K562 (cell line): ENCODE data around the gene TRABD2B. TPM values are rescaled to one million over a fixed set of nuclear protein-coding genes. Genes with fewer than 3 reads are reported as not detected.

Experiments used
- ARID3A ChIP-seq: IDR thresholded peaks from 2 replicates; pipeline ENCODE4 v1.6.1; 2012; ENCODE audit warnings: low read depth, low read length, improper control_type of control experiment, borderline replicate concordance
- BRCA1 ChIP-seq, 2 experiments: fragments of 450-650 bp in 1 of 2; sonication (generic) in 1 of 2; formaldehyde crosslinking in 1 of 2; IDR thresholded peaks; 2 replicates each; pipeline versions ENCODE4 v1.5.0 to v1.6.1; 2017 to 2020; ENCODE audit warnings: mild to moderate bottlenecking in 1 of 2, missing genetic modification reagents in 1 of 2
- DLX4 ChIP-seq: fragments of 250-450 bp; sonication (Bioruptor Pico); IDR thresholded peaks from 2 replicates; pipeline ENCODE4 v1.6.1; 2021; ENCODE audit warnings: mild to moderate bottlenecking
- ILF3 ChIP-seq: fragments of 450-650 bp; IDR thresholded peaks from 2 replicates; pipeline ENCODE4 v1.6.1; 2018; ENCODE audit warnings: antibody characterized with exemption, mild to moderate bottlenecking, moderate library complexity, borderline replicate concordance
- KHSRP ChIP-seq: fragments of 450-650 bp; IDR thresholded peaks from 2 replicates; pipeline ENCODE4 v1.6.1; 2017
- MXI1 ChIP-seq: IDR thresholded peaks from 2 replicates; pipeline ENCODE4 v1.6.1; 2011; ENCODE audit warnings: low read depth, mild to moderate bottlenecking, improper control_type of control experiment, low read length
- PHTF2 ChIP-seq: fragments of 250-450 bp; sonication (Bioruptor Pico); IDR thresholded peaks from 2 replicates; pipeline ENCODE4 v1.5.0; 2021; ENCODE audit warnings: mild to moderate bottlenecking
- POU5F1 ChIP-seq: fragments of 150-350 bp; IDR thresholded peaks from 2 replicates; pipeline ENCODE4 v1.6.1; 2014; ENCODE audit warnings: borderline replicate concordance, low read length, low read depth, mild to moderate bottlenecking; ENCODE audit not compliant: partially characterized antibody
- RNF2 ChIP-seq: sonication (generic); IDR thresholded peaks from 2 replicates; pipeline ENCODE4 v1.6.1; 2016
- SIRT6 ChIP-seq: IDR thresholded peaks from one replicate; pipeline ENCODE4 v1.6.1; 2012; ENCODE audit warnings: low read depth, mild to moderate bottlenecking, control low read depth, inconsistent platforms, low read length, moderate library complexity
- SIX5 ChIP-seq, 2 experiments: IDR thresholded peaks; 2 replicates each; pipeline ENCODE4 v1.6.1; 2011; ENCODE audit warnings: low read length in 2 of 2, borderline replicate concordance in 1 of 2, low read depth in 1 of 2, mild to moderate bottlenecking in 1 of 2, moderate library complexity in 1 of 2; ENCODE audit not compliant: insufficient read depth in 1 of 2
- SP1 ChIP-seq: sonication (generic); formaldehyde crosslinking; IDR thresholded peaks from 2 replicates; pipeline ENCODE4 v1.8.1; 2022; ENCODE audit warnings: mild to moderate bottlenecking, missing genetic modification reagents
- TCF3 ChIP-seq: sonication (generic); formaldehyde crosslinking; IDR thresholded peaks from 2 replicates; pipeline ENCODE4 v1.4.0; 2020; ENCODE audit warnings: mild to moderate bottlenecking, missing genetic modification reagents
- ZBED1 ChIP-seq: IDR thresholded peaks from 2 replicates; pipeline ENCODE4 v1.6.1; 2014
- ZFX ChIP-seq: sonication (generic); formaldehyde crosslinking; IDR thresholded peaks from 2 replicates; pipeline ENCODE4 v1.8.0; 2022; ENCODE audit warnings: mild to moderate bottlenecking, missing genetic modification reagents, moderate library complexity
- ZNF133 ChIP-seq: fragments of 250-450 bp; sonication (Bioruptor Pico); IDR thresholded peaks from 2 replicates; pipeline ENCODE4 v1.4.0; 2020; ENCODE audit warnings: mild to moderate bottlenecking
- ZNF644 ChIP-seq: fragments of 200-800 bp; sonication (Bioruptor generic); IDR thresholded peaks from 2 replicates; pipeline ENCODE4 v1.6.1; 2016; ENCODE audit warnings: low read depth, missing genetic modification characterization, missing compliant biosample characterization
- polyA plus RNA-seq, 8 experiments: library from polyadenylated mRNA; depleted of rRNA in 4 of 8; stranded (reverse) in 5 of 8; unstranded in 3 of 8; fragments of >200 nt; fragmentation: Nextera tagmentation in 2 of 8; fragmentation: Illumina TruSeq in 1 of 8; extraction: Ambion mirVana in 2 of 8; extraction: Trizol in 1 of 8; gene quantifications; 2 replicates each; pipeline versions ENCODE4 v1.2.1 to v1.2.3, GENCODE V29; 2011 to 2014; ENCODE audit warnings: inconsistent platforms in 1 of 8, missing spikeins in 1 of 8
- total RNA-seq, 7 experiments: library from RNA; depleted of rRNA in 6 of 7; stranded (reverse); fragments of >200 nt in 6 of 7; fragmentation: Illumina TruSeq in 2 of 7; extraction: Trizol in 2 of 7; gene quantifications; 2 replicates each; pipeline versions ENCODE4 v1.2.1 to v1.2.3, GENCODE V29; 2011 to 2021; ENCODE audit warnings: low replicate concordance in 1 of 7
- TF ChIP-seq, protein P1 (sequence below): fragments of 250-450 bp; sonication (Bioruptor Pico); IDR thresholded peaks from 2 replicates; pipeline ENCODE4 v1.5.0; 2021
- TF ChIP-seq, protein P2 (sequence below): fragments of 250-450 bp; sonication (Bioruptor Pico); IDR thresholded peaks from 2 replicates; pipeline ENCODE4 v1.8.0; 2021; ENCODE audit warnings: moderate library complexity, mild to moderate bottlenecking, inconsistent platforms
- TF ChIP-seq, protein P3 (sequence below): fragments of 250-450 bp; sonication (Bioruptor Pico); IDR thresholded peaks from 2 replicates; pipeline ENCODE4 v1.5.0; 2020; ENCODE audit warnings: mild to moderate bottlenecking, borderline replicate concordance

Gene TRABD2B
- total and polyA plus RNA-seq, 9 of the 15 experiments (the other 6 are each of a cell fraction or from before 2014, with no cell fraction given): not detected

- TF ChIP-seq ARID3A (no peak), ZFX (CRISPR knock-in tag) (no peak), RNF2 (no peak), PHTF2 (no peak), POU5F1 (no peak), ZBED1 (no peak), ILF3 (no peak), ZNF133 (no peak), BRCA1 (IDR thresholded peaks at IDR 0.05) (no peak), BRCA1 (CRISPR knock-in tag; IDR thresholded peaks at IDR 0.05) (no peak), ZNF644 (tag) (peak; percentile 81), SP1 (CRISPR knock-in tag) (no peak), DLX4 (CRISPR knock-in tag) (no peak), SIX5 (IDR thresholded peaks at IDR 0.05; ENCODE audit: borderline replicate concordance in 1 of 2, insufficient read depth in 1 of 2, low read depth in 1 of 2, low read length in 2 of 2) (no peak), TCF3 (CRISPR knock-in tag) (peak; percentile 64), KHSRP (no peak), MXI1 (no peak), SIRT6 (no peak)
- TF ChIP-seq, protein P1, sequence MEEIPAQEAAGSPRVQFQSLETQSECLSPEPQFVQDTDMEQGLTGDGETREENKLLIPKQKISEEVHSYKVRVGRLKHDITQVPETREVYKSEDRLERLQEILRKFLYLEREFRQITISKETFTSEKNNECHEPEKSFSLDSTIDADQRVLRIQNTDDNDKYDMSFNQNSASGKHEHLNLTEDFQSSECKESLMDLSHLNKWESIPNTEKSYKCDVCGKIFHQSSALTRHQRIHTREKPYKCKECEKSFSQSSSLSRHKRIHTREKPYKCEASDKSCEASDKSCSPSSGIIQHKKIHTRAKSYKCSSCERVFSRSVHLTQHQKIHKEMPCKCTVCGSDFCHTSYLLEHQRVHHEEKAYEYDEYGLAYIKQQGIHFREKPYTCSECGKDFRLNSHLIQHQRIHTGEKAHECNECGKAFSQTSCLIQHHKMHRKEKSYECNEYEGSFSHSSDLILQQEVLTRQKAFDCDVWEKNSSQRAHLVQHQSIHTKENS (CRISPR knock-in tag): no peak
- TF ChIP-seq, protein P2, sequence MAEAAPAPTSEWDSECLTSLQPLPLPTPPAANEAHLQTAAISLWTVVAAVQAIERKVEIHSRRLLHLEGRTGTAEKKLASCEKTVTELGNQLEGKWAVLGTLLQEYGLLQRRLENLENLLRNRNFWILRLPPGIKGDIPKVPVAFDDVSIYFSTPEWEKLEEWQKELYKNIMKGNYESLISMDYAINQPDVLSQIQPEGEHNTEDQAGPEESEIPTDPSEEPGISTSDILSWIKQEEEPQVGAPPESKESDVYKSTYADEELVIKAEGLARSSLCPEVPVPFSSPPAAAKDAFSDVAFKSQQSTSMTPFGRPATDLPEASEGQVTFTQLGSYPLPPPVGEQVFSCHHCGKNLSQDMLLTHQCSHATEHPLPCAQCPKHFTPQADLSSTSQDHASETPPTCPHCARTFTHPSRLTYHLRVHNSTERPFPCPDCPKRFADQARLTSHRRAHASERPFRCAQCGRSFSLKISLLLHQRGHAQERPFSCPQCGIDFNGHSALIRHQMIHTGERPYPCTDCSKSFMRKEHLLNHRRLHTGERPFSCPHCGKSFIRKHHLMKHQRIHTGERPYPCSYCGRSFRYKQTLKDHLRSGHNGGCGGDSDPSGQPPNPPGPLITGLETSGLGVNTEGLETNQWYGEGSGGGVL (CRISPR knock-in tag): no peak
- TF ChIP-seq, protein P3, sequence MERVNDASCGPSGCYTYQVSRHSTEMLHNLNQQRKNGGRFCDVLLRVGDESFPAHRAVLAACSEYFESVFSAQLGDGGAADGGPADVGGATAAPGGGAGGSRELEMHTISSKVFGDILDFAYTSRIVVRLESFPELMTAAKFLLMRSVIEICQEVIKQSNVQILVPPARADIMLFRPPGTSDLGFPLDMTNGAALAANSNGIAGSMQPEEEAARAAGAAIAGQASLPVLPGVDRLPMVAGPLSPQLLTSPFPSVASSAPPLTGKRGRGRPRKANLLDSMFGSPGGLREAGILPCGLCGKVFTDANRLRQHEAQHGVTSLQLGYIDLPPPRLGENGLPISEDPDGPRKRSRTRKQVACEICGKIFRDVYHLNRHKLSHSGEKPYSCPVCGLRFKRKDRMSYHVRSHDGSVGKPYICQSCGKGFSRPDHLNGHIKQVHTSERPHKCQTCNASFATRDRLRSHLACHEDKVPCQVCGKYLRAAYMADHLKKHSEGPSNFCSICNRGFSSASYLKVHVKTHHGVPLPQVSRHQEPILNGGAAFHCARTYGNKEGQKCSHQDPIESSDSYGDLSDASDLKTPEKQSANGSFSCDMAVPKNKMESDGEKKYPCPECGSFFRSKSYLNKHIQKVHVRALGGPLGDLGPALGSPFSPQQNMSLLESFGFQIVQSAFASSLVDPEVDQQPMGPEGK (CRISPR knock-in tag): 0 out of 2 replicates have a peak, but pooled peaks have one; percentile 58
Observed at GRCh38 chr1:47921935-47922415, 75.2 kb downstream of the TRABD2B start (continued).
